ENCODE data around the gene CD101.

Gene CD101

DNA sequence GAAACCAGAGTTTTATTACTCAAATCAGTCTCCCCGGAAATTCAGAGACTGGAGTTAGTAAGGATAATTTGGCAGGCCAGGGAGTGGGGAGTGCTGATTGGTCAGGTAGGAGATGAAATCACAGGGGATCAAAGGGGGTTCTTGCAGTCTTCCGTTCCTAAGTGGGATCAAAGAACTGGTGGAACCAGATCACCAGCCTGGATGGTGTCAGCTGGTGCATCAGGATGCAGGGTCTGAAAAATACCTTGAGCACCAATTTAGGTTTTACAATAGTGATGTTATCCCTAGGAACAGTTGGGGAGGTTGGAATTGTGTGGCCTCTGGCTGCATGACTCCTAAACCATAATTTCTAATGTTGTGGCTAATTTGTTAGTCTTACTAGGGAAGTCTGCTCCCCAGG lies 1.4 kb upstream of the CD101 start:
- DNase-seq (ENCODE audit: low read depth) = no peak
- H3K4me3 ChIP-seq (ENCODE audit: low read depth, low read length) = no peak overlapping the region
- TF ChIP-seq, protein P1, sequence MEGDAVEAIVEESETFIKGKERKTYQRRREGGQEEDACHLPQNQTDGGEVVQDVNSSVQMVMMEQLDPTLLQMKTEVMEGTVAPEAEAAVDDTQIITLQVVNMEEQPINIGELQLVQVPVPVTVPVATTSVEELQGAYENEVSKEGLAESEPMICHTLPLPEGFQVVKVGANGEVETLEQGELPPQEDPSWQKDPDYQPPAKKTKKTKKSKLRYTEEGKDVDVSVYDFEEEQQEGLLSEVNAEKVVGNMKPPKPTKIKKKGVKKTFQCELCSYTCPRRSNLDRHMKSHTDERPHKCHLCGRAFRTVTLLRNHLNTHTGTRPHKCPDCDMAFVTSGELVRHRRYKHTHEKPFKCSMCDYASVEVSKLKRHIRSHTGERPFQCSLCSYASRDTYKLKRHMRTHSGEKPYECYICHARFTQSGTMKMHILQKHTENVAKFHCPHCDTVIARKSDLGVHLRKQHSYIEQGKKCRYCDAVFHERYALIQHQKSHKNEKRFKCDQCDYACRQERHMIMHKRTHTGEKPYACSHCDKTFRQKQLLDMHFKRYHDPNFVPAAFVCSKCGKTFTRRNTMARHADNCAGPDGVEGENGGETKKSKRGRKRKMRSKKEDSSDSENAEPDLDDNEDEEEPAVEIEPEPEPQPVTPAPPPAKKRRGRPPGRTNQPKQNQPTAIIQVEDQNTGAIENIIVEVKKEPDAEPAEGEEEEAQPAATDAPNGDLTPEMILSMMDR (IDR thresholded peaks at IDR 0.05; ENCODE audit: control insufficient read depth, extremely low read depth, insufficient read depth) = no peak

DNA sequence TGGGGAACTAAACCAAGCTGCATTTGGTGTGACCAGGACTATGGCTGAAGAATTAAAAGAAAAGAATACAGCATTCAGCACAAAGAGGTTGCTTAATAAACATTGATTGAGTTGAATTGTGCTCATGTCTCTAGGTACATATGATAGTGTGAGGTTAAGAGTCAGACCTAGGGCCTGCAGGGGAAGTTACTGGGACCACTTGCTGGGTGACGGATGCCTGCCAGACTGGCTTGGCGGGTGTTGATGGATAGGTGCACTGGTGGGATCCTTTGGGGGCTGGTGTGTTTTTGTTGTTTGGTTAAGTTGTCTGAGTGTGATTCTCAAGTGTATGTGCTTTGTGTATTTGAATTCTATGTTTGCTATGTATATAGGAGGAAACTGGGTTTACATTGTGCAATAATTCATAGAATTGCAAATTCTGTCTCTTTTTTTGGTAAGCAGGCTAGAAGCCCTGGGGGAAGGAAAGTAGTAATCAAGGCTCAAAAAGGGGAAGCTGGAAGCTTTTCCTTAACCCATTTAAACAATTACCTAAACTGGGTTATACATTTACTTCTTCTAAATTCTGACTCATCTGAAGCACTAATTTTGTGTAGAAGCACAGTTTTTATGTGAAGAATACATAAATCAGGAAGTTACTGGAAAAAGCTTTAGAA lies 1.8 kb downstream of the CD101 start:
- no peak for DNase-seq (ENCODE audit: low read depth)
- TF ChIP-seq, protein P1 (IDR thresholded peaks at IDR 0.05; ENCODE audit: control insufficient read depth, extremely low read depth, insufficient read depth) = no peak

GRCh38 chr1:117007719-117008013 lies 6.1 kb downstream of the CD101 start:
- TF ChIP-seq, protein P1 (IDR thresholded peaks at IDR 0.05; ENCODE audit: control insufficient read depth, extremely low read depth, insufficient read depth) = no peak
- no peak for DNase-seq (ENCODE audit: low read depth)
- H3K4me3 ChIP-seq (ENCODE audit: low read depth, low read length) = no peak overlapping the region

More for the DNA sequence above, 1.8 kb downstream of the CD101 start:
- no peak overlapping the region for H3K4me3 ChIP-seq (ENCODE audit: low read depth, low read length)

GRCh38 chr1:117008656-117009055 lies 7.1 kb downstream of the CD101 start:
- H3K4me3 ChIP-seq (ENCODE audit: low read depth, low read length) = no peak overlapping the region
- TF ChIP-seq, protein P1 (IDR thresholded peaks at IDR 0.05; ENCODE audit: control insufficient read depth, extremely low read depth, insufficient read depth) = no peak
- DNase-seq (ENCODE audit: low read depth) = no peak

GRCh38 chr1:117009132-117009531 lies 7.6 kb downstream of the CD101 start:
- H3K4me3 ChIP-seq (ENCODE audit: low read depth, low read length) = no peak overlapping the region
- DNase-seq (ENCODE audit: low read depth) = no peak
- TF ChIP-seq, protein P1 (IDR thresholded peaks at IDR 0.05; ENCODE audit: control insufficient read depth, extremely low read depth, insufficient read depth) = no peak

DNA sequence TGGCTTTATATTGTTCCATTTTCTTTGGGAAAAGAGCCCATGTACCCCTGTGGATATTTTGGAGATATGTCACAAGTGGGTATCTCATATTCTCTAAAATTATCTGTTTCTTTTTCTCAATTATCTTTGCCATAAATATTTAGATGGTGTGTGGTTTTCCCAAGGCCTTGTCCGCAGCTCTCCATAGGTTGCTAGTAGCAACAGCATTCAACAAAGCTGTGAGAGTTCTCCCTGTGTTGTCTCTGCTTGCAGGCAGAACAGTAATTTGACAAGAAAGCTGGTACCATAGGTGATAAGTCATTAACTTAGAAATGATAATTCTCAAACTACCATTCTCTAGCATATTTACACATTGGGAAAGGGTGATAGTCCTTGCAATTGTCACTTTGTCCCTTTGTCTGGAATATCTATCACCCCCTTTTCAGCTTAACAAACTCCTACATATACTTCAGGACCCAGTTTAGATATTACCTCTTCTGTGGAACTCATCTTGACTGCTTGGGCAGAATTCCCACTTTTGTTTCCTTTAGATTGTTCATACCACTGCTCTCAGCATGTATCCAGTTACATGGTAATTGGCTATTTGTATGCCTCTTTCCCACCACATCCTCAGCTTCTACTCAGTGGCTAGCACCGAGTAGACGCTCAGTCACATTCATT lies 8.9 kb downstream of the CD101 start:
- no peak for DNase-seq (ENCODE audit: low read depth)
- no peak overlapping the region for H3K4me3 ChIP-seq (ENCODE audit: low read depth, low read length)
- TF ChIP-seq, protein P1 (IDR thresholded peaks at IDR 0.05; ENCODE audit: control insufficient read depth, extremely low read depth, insufficient read depth) = no peak

DNA sequence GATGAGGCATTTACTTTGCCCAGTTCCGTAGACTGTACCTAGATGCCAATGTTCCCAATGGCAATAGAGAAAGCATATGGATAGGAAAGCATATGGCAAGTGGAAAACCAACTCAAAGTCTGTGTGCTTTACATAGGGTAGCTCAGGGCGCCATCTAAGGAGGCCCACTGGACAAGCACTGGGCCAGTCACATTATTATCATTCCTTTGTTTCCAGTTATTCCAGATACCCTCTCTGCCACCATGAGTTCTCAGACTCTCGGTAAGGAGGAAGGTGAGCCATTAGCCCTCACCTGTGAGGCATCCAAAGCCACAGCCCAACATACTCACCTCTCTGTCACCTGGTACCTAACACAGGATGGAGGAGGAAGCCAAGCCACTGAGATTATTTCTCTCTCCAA lies 9.8 kb downstream of the CD101 start:
- TF ChIP-seq, protein P1 (IDR thresholded peaks at IDR 0.05; ENCODE audit: control insufficient read depth, extremely low read depth, insufficient read depth) = no peak
- DNase-seq (ENCODE audit: low read depth) = no peak
- H3K4me3 ChIP-seq (ENCODE audit: low read depth, low read length) = no peak overlapping the region

Data from LNCaP clone FGC (cell line).